Limb (tissue), 2 donors: ENCODE measurements around the gene NR3C2.

Experiments used
- DNase-seq, 2 donors: peaks; one replicate each; pipeline ENCODE4 v3.0.0-alpha.2; 2016; ENCODE audit errors: extremely low spot score in 2 of 2

Gene NR3C2

GRCh38 chr4:148265627-148266026 lies 176.6 kb downstream of the NR3C2 start:
- DNase-seq, result no peak

GRCh38 chr4:148263802-148264201 lies 178.4 kb downstream of the NR3C2 start:
- no peak for DNase-seq

GRCh38 chr4:148263127-148263526 lies 179.1 kb downstream of the NR3C2 start:
- no peak for DNase-seq

- no peak for DNase-seq
Observed at GRCh38 chr4:148261848-148262247, 180.4 kb downstream of the NR3C2 start.

- DNase-seq, result no peak
Observed at GRCh38 chr4:148259841-148260240, 182.4 kb downstream of the NR3C2 start.

- peak; percentile 45 to 50 for DNase-seq
Observed at GRCh38 chr4:148258535-148258934, 183.7 kb downstream of the NR3C2 start.

- DNase-seq, result no peak
Observed at GRCh38 chr4:148255344-148255720, 186.9 kb downstream of the NR3C2 start.

- DNase-seq, result no peak
Observed at GRCh38 chr4:148254621-148255343, 187.4 kb downstream of the NR3C2 start.

- DNase-seq, result no peak
Observed at GRCh38 chr4:148253768-148254167, 188.4 kb downstream of the NR3C2 start.

GRCh38 chr4:148248824-148249223 lies 193.4 kb downstream of the NR3C2 start:
- no peak for DNase-seq

- no peak for DNase-seq
Observed at GRCh38 chr4:148245015-148245414, 197.2 kb downstream of the NR3C2 start.

GRCh38 chr4:148243837-148244236 lies 198.4 kb downstream of the NR3C2 start:
- DNase-seq, result no peak

- no peak for DNase-seq
Observed at GRCh38 chr4:148240241-148240640, 202.0 kb downstream of the NR3C2 start.

GRCh38 chr4:148239494-148239985 lies 202.7 kb downstream of the NR3C2 start:
- DNase-seq, result no peak

GRCh38 chr4:148238811-148239493 lies 203.3 kb downstream of the NR3C2 start:
- no peak for DNase-seq

GRCh38 chr4:148238086-148238485 lies 204.1 kb downstream of the NR3C2 start:
- DNase-seq, result no peak

GRCh38 chr4:148235809-148236208 lies 206.4 kb downstream of the NR3C2 start:
- DNase-seq, result no peak

GRCh38 chr4:148229798-148230197 lies 212.4 kb downstream of the NR3C2 start:
- no peak for DNase-seq

- DNase-seq, result no peak
Observed at GRCh38 chr4:148229028-148229427, 213.2 kb downstream of the NR3C2 start.

GRCh38 chr4:148227147-148227546 lies 215.1 kb downstream of the NR3C2 start:
- DNase-seq, result no peak

GRCh38 chr4:148226341-148226740 lies 215.9 kb downstream of the NR3C2 start:
- DNase-seq, result no peak

- DNase-seq, result no peak
Observed at GRCh38 chr4:148225639-148226038, 216.6 kb downstream of the NR3C2 start.

- DNase-seq, result no peak
Observed at GRCh38 chr4:148224476-148224875, 217.7 kb downstream of the NR3C2 start.
